ENCODE data around the gene TKTL2.
"Not testable (repeated sequence)": the region's sequence is repeated elsewhere in the genome, so short reads cannot be mapped to it uniquely, and the experiment has no call there.

TKTL2 gene

GRCh38 chr4:163447023-163447422, 26.5 kb downstream of the TKTL2 start:
- DNase-seq, result not testable (repeated sequence)

GRCh38 chr4:163440040-163440439, 33.5 kb downstream of the TKTL2 start:
- no peak for DNase-seq

Measured in fibroblast of skin of scalp (primary cell).